IMR-90 (cell line): ENCODE measurements around the gene ZBED1. TPM values are rescaled to one million over a fixed set of nuclear protein-coding genes. Genes with fewer than 3 reads are reported as not detected.

Experiments
- ATAC-seq: fragments of 200-7000 bp; cut with Tn5 transposase; 2 replicates; pipeline ENCODE4 v1.9.1; 2020; ENCODE audit warnings: low read depth, mild to moderate bottlenecking, moderate library complexity
- BruUV-seq: library from RNA; stranded (reverse); fragments of 400-500 nt; replicated peaks from 2 replicates; lab custom pipeline; 2021; lab: Mats Ljungman, UMichigan
- CTCF ChIA-PET: fragments of 300-600 bp; formaldehyde crosslinking; extraction: SDS; loops from one replicate; lab custom pipeline; 2021; ENCODE audit warnings: antibody characterized with exemption; lab: Yijun Ruan, JAX
- POLR2A ChIA-PET: fragments of 300-600 bp; sonication (Branson Sonifier 250); formaldehyde crosslinking; loops from one replicate; lab custom pipeline; 2022; ENCODE audit warnings: antibody characterized with exemption; ENCODE audit not compliant: unreplicated experiment; lab: Charles Lee
- DNase-seq: peaks from one replicate; pipeline ENCODE4 v3.0.0; 2013
- H2AFZ ChIP-seq: replicated peaks from 2 replicates; pipeline ENCODE3; 2013; ENCODE audit warnings: low read length, mild to moderate bottlenecking; ENCODE audit not compliant: poor library complexity
- H2AK5ac ChIP-seq: 2 replicates; pipeline ENCODE4 v1.6.1; 2013; ENCODE audit warnings: low read depth, low read length, inconsistent platforms
- H2AK9ac ChIP-seq: replicated peaks from 2 replicates; pipeline ENCODE3; 2013; ENCODE audit warnings: mild to moderate bottlenecking, low read depth, low read length, moderate library complexity; ENCODE audit not compliant: poor library complexity
- H2BK120ac ChIP-seq: 2 replicates; pipeline ENCODE4 v1.6.1; 2013; ENCODE audit warnings: low read depth, low read length, inconsistent platforms
- H2BK15ac ChIP-seq: 3 replicates; pipeline ENCODE4 v1.6.1; 2013; ENCODE audit warnings: low read depth, low read length, inconsistent platforms
- H2BK20ac ChIP-seq: 2 replicates; pipeline ENCODE4 v1.6.1; 2013; ENCODE audit warnings: low read depth, mild to moderate bottlenecking, inconsistent platforms, low read length, moderate library complexity
- H2BK5ac ChIP-seq: 2 replicates; pipeline ENCODE4 v1.6.1; 2013; ENCODE audit warnings: mild to moderate bottlenecking, low read depth, low read length, inconsistent platforms; ENCODE audit not compliant: poor library complexity, severe bottlenecking
- H3K14ac ChIP-seq: replicated peaks from 2 replicates; pipeline ENCODE4 v1.6.1; 2013; ENCODE audit warnings: low read depth, low read length, inconsistent platforms
- H3K18ac ChIP-seq: 2 replicates; pipeline ENCODE4 v1.6.1; 2013; ENCODE audit warnings: low read depth, low read length, control low read depth
- H3K23ac ChIP-seq: 2 replicates; pipeline ENCODE4 v1.6.1; 2013; ENCODE audit warnings: low read depth, low read length, inconsistent platforms
- H3K27ac ChIP-seq: 2 replicates; pipeline ENCODE4 v1.5.1; 2013; ENCODE audit warnings: mild to moderate bottlenecking, control low read depth, low read length; ENCODE audit not compliant: insufficient read depth
- H3K27me3 ChIP-seq: 2 replicates; pipeline ENCODE4 v1.6.1; 2013; ENCODE audit warnings: low read length; ENCODE audit not compliant: control insufficient read depth, insufficient read depth
- H3K36me3 ChIP-seq: 2 replicates; pipeline ENCODE4 v1.6.1; 2013; ENCODE audit warnings: low read length, mixed read lengths; ENCODE audit not compliant: control insufficient read depth, insufficient read depth
- H3K4ac ChIP-seq: 2 replicates; pipeline ENCODE4 v1.6.1; 2013; ENCODE audit warnings: low read depth, low read length, inconsistent platforms
- H3K4me1 ChIP-seq: 2 replicates; pipeline ENCODE4 v1.6.1; 2013; ENCODE audit warnings: low read length, mixed read lengths; ENCODE audit not compliant: control insufficient read depth, insufficient read depth
- H3K4me2 ChIP-seq: 2 replicates; pipeline ENCODE4 v1.6.1; 2013; ENCODE audit warnings: low read depth, mild to moderate bottlenecking, control low read depth, low read length, moderate library complexity
- H3K4me3 ChIP-seq: 2 replicates; pipeline ENCODE4 v1.5.1; 2013; ENCODE audit warnings: low read depth, mild to moderate bottlenecking, control low read depth, low read length, moderate library complexity; ENCODE audit not compliant: insufficient read depth
- H3K56ac ChIP-seq: 2 replicates; pipeline ENCODE4 v1.6.1; 2013; ENCODE audit warnings: low read length, inconsistent platforms; ENCODE audit not compliant: insufficient read depth; ENCODE audit errors: extremely low read depth
- H3K79me1 ChIP-seq, 2 experiments: 2 replicates each; pipeline ENCODE4 v1.6.1; 2013; ENCODE audit warnings: low read length in 2 of 2, inconsistent platforms in 1 of 2, low read depth in 1 of 2
- H3K9ac ChIP-seq: 2 replicates; pipeline ENCODE4 v1.6.1; 2013; ENCODE audit warnings: low read depth, low read length, control low read depth
- H3K9me1 ChIP-seq: 2 replicates; pipeline ENCODE4 v1.6.1; 2013; ENCODE audit warnings: low read length, inconsistent platforms; ENCODE audit not compliant: insufficient read depth
- H3K9me3 ChIP-seq: 2 replicates; pipeline ENCODE4 v1.6.1; 2013; ENCODE audit warnings: low read length; ENCODE audit not compliant: control insufficient read depth, insufficient read depth
- H4K20me1 ChIP-seq: 2 replicates; pipeline ENCODE4 v1.6.1; 2013; ENCODE audit warnings: low read length, inconsistent platforms; ENCODE audit not compliant: insufficient read depth
- H4K5ac ChIP-seq: 2 replicates; pipeline ENCODE4 v1.6.1; 2013; ENCODE audit warnings: mild to moderate bottlenecking, low read depth, low read length, control low read depth
- H4K8ac ChIP-seq, 2 experiments: 2 replicates each; pipeline ENCODE4 v1.6.1; 2013; ENCODE audit warnings: low read depth in 2 of 2, low read length in 2 of 2, control low read depth in 1 of 2, inconsistent platforms in 1 of 2
- H4K91ac ChIP-seq: 2 replicates; pipeline ENCODE4 v1.6.1; 2013; ENCODE audit warnings: low read depth, low read length, inconsistent platforms; ENCODE audit not compliant: insufficient read depth
- BHLHE40 ChIP-seq: fragments of 150-350 bp; IDR thresholded peaks from 2 replicates; pipeline ENCODE4 v1.6.1; 2016; ENCODE audit warnings: mild to moderate bottlenecking, low read depth, low read length
- CEBPB ChIP-seq: IDR thresholded peaks from 2 replicates; pipeline ENCODE4 v1.6.1; 2012; ENCODE audit warnings: low read depth, low read length, improper control_type of control experiment
- CHD1 ChIP-seq: IDR thresholded peaks from 2 replicates; pipeline ENCODE4 v1.6.1; 2012; ENCODE audit warnings: low read depth, low read length, improper control_type of control experiment
- ELK1 ChIP-seq: fragments of 150-350 bp; IDR thresholded peaks from 2 replicates; pipeline ENCODE4 v1.6.1; 2016; ENCODE audit warnings: low read depth, mild to moderate bottlenecking, low read length, moderate library complexity, borderline replicate concordance
- FOS ChIP-seq: fragments of 150-350 bp; IDR thresholded peaks from 2 replicates; pipeline ENCODE4 v1.6.1; 2016; ENCODE audit warnings: low read depth, low read length
- MAFK ChIP-seq: IDR thresholded peaks from 2 replicates; pipeline ENCODE4 v1.6.1; 2012; ENCODE audit warnings: low read depth, low read length, improper control_type of control experiment
- MAZ ChIP-seq: IDR thresholded peaks from 2 replicates; pipeline ENCODE4 v1.6.1; 2012; ENCODE audit warnings: low read depth, mild to moderate bottlenecking, low read length, improper control_type of control experiment, moderate library complexity, borderline replicate concordance
- MXI1 ChIP-seq: IDR thresholded peaks from 2 replicates; pipeline ENCODE4 v1.6.1; 2012; ENCODE audit warnings: low read depth, mild to moderate bottlenecking, low read length, moderate library complexity, borderline replicate concordance
- NFE2L2 ChIP-seq: fragments of 150-350 bp; IDR thresholded peaks from 2 replicates; pipeline ENCODE4 v1.6.1; 2016; ENCODE audit warnings: low read depth, mild to moderate bottlenecking, low read length
- POLR2A ChIP-seq: IDR thresholded peaks from 2 replicates; pipeline ENCODE4 v1.6.1; 2012; ENCODE audit warnings: mild to moderate bottlenecking, low read depth, low read length
- RAD21 ChIP-seq: IDR thresholded peaks from 2 replicates; pipeline ENCODE4 v1.6.1; 2012; ENCODE audit warnings: low read length, improper control_type of control experiment
- RCOR1 ChIP-seq: IDR thresholded peaks from 2 replicates; pipeline ENCODE4 v1.6.1; 2012; ENCODE audit warnings: mild to moderate bottlenecking, low read length, improper control_type of control experiment; ENCODE audit not compliant: insufficient replicate concordance
- RFX5 ChIP-seq: IDR thresholded peaks from 2 replicates; pipeline ENCODE4 v1.8.0; 2012; ENCODE audit warnings: low read depth, mild to moderate bottlenecking, low read length, moderate library complexity
- SMC3 ChIP-seq: fragments of 150-350 bp; IDR thresholded peaks from 2 replicates; pipeline ENCODE4 v1.6.1; 2016; ENCODE audit warnings: low read depth, mild to moderate bottlenecking, antibody characterized with exemption, low read length, moderate library complexity
- WGBS, 2 experiments: methylation state at CpG; one replicate each; pipeline versions ENCODE4 v1.1.5 to v1.1.7; 2013; ENCODE audit warnings: missing lambda C conversion rate in 2 of 2; ENCODE audit not compliant: insufficient read length in 1 of 2; ENCODE audit errors: extremely low coverage in 2 of 2; 5-methylcytosine and 5-hydroxymethylcytosine counted together
- dilution Hi-C: fragments of 300-500 bp; cut with HindIII; formaldehyde crosslinking; loops from one replicate; pipeline ENCODE4 v1.14.3; 2018; ENCODE audit warnings: low sequenced_read_pairs; ENCODE audit not compliant: unreplicated experiment
- in situ Hi-C: fragments of 300-500 bp; cut with MboI; formaldehyde crosslinking; loops from 3 replicates; pipeline ENCODE4 v1.14.3; 2019; ENCODE audit warnings: low sequenced_read_pairs, inconsistent platforms, mixed read lengths
- intact Hi-C: fragments of 100-400 bp; cut with micrococcal nuclease; formaldehyde crosslinking; loops from 2 replicates; pipeline ENCODE4 v1.10.0; 2022
- polyA plus RNA-seq, 3 experiments: library from polyadenylated mRNA; depleted of rRNA; stranded (reverse); fragments of >200 nt; gene quantifications; 2 replicates each; pipeline ENCODE4 v1.2.3, GENCODE V29; 2012; ENCODE audit warnings: low replicate concordance in 1 of 3
- total RNA-seq: library from RNA; depleted of rRNA; stranded (reverse); fragments of >200 nt; gene quantifications from 2 replicates; pipeline ENCODE4 v1.2.3, GENCODE V29; 2012
- TF ChIP-seq, protein P1 (sequence below): fragments of 150-350 bp; IDR thresholded peaks from 2 replicates; pipeline ENCODE4 v1.6.1; 2017; ENCODE audit warnings: mild to moderate bottlenecking, antibody characterized with exemption, low read length, low read depth
- TF ChIP-seq, protein P2 (sequence below): conservative IDR thresholded peaks from 2 replicates; pipeline ENCODE4 v1.5.1; 2012; ENCODE audit warnings: mild to moderate bottlenecking, low read depth, low read length, improper control_type of control experiment

Gene ZBED1
- total and polyA plus RNA-seq, 2 of the 4 experiments (the other 2 are of a cell fraction) = 13.1 to 21.5 TPM

GRCh38 chrX:2499507-2499906 lies 1.3 kb downstream of the ZBED1 start:
- H3K56ac ChIP-seq = no peak overlapping the region; the same call in 1 of the 2 replicates
- intact Hi-C loops = loop anchor here (2.0 to 10.0 kb wide), 3 partner anchors 15 to 845 kb away; no protein-coding TSS in a partner anchor

More at GRCh38 chrX:2499507-2499906, 1.3 kb downstream of the ZBED1 start:
- peaks cover 3% of the 10 kb centered on the region; the same call in 1 of the 2 replicates for H3K9me1 ChIP-seq
- TF ChIP-seq SMC3 = no peak
- TF ChIP-seq, protein P1, sequence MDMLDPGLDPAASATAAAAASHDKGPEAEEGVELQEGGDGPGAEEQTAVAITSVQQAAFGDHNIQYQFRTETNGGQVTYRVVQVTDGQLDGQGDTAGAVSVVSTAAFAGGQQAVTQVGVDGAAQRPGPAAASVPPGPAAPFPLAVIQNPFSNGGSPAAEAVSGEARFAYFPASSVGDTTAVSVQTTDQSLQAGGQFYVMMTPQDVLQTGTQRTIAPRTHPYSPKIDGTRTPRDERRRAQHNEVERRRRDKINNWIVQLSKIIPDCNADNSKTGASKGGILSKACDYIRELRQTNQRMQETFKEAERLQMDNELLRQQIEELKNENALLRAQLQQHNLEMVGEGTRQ = no peak
- no peak for TF ChIP-seq MXI1
- no peak for TF ChIP-seq RCOR1
- TF ChIP-seq NFE2L2 = no peak
- TF ChIP-seq ELK1 = no peak
- TF ChIP-seq BHLHE40 = no peak
- TF ChIP-seq POLR2A = no peak
- no peak for TF ChIP-seq CEBPB
- TF ChIP-seq RAD21 = no peak
- no peak for TF ChIP-seq MAZ
- no peak for TF ChIP-seq RFX5
- no peak for TF ChIP-seq FOS
- no peak for TF ChIP-seq CHD1
- TF ChIP-seq MAFK = no peak
- TF ChIP-seq, protein P2, sequence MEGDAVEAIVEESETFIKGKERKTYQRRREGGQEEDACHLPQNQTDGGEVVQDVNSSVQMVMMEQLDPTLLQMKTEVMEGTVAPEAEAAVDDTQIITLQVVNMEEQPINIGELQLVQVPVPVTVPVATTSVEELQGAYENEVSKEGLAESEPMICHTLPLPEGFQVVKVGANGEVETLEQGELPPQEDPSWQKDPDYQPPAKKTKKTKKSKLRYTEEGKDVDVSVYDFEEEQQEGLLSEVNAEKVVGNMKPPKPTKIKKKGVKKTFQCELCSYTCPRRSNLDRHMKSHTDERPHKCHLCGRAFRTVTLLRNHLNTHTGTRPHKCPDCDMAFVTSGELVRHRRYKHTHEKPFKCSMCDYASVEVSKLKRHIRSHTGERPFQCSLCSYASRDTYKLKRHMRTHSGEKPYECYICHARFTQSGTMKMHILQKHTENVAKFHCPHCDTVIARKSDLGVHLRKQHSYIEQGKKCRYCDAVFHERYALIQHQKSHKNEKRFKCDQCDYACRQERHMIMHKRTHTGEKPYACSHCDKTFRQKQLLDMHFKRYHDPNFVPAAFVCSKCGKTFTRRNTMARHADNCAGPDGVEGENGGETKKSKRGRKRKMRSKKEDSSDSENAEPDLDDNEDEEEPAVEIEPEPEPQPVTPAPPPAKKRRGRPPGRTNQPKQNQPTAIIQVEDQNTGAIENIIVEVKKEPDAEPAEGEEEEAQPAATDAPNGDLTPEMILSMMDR = no peak
- DNase-seq (no peak), ATAC-seq (no peak)
- H3K4me2 ChIP-seq = peak overlapping the region; percentile 90
- H4K5ac ChIP-seq = no peak overlapping the region
- BruUV-seq = TSS peak; percentile 38
- H4K20me1 ChIP-seq = peaks cover 20% of the 10 kb centered on the region; the same call in 1 of the 2 replicates
- CTCF ChIA-PET = no interaction called here
- H3K18ac ChIP-seq = no peak overlapping the region; the same call in 1 of the 2 replicates
- peak overlapping the region; percentile 42; the same call in 1 of the 2 replicates for H3K23ac ChIP-seq
- H2AK9ac ChIP-seq = no peak overlapping the region
- H3K9ac ChIP-seq = peak overlapping the region; percentile 86
- H3K36me3 ChIP-seq = peaks cover 5% of the 10 kb centered on the region
- no peak overlapping the region for H2BK20ac ChIP-seq
- peaks cover 5 to 31% of the 10 kb centered on the region in 2 experiments; a peak in 2 of 4 replicates for H3K79me1 ChIP-seq
- dilution Hi-C loops (no loop called here), in situ Hi-C loops (no loop called here)
- H2AFZ ChIP-seq = no peak overlapping the region
- POLR2A ChIA-PET = no interaction called here
- 0 out of 4 replicates have a peak overlapping the region, but pooled peaks of 1 of the 2 experiments have one; percentile 54 for H4K8ac ChIP-seq
- H2BK15ac ChIP-seq = no peak overlapping the region
- H3K9me3 ChIP-seq = no peaks in the 10 kb centered on the region
- H2BK5ac ChIP-seq = peak overlapping the region; percentile 9
- peak overlapping the region; percentile 50 for H3K27ac ChIP-seq
- H2AK5ac ChIP-seq = 0 out of 2 replicates have a peak overlapping the region, but pooled peaks have one; percentile 33
- H3K4ac ChIP-seq = peak overlapping the region; percentile 83; the same call in 1 of the 2 replicates
- no peak overlapping the region; the same call in 1 of the 2 replicates for H4K91ac ChIP-seq
- peaks cover 12% of the 10 kb centered on the region for H3K4me1 ChIP-seq
- H2BK120ac ChIP-seq = no peak overlapping the region
- no CpG with 5 or more reads among the region's 8 CpGs for WGBS, 2 experiments
- H3K14ac ChIP-seq = 0 out of 2 replicates have a peak overlapping the region, but pooled peaks have one; percentile 28
- H3K27me3 ChIP-seq = no peaks in the 10 kb centered on the region
- H3K4me3 ChIP-seq = peak overlapping the region; percentile 68
